C1 segment of cervical spinal cord (tissue), 14 donors: ENCODE data around the gene NMT1.

Experiments
- DNase-seq, 14 donors: peaks; one replicate each; lab custom pipeline; 2025; lab: John Stamatoyannopoulos, UW

The NMT1 gene

DNA sequence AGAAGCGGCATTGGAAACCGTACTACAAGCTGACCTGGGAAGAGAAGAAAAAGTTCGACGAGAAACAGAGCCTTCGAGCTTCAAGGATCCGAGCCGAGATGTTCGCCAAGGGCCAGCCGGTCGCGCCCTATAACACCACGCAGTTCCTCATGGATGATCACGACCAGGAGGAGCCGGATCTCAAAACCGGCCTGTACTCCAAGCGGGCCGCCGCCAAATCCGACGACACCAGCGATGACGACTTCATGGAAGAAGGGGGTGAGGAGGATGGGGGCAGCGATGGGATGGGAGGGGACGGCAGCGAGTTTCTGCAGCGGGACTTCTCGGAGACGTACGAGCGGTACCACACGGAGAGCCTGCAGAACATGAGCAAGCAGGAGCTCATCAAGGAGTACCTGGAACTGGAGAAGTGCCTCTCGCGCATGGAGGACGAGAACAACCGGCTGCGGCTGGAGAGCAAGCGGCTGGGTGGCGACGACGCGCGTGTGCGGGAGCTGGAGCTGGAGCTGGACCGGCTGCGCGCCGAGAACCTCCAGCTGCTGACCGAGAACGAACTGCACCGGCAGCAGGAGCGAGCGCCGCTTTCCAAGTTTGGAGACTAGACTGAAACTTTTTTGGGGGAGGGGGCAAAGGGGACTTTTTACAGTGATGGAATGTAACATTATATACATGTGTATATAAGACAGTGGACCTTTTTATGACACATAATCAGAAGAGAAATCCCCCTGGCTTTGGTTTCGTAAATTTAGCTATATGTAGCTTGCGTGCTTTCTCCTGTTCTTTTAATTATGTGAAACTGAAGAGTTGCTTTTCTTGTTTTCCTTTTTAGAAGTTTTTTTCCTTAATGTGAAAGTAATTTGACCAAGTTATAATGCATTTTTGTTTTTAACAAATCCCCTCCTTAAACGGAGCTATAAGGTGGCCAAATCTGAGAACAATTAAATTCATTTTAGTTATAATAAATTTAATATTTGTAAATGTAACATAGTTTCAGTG lies 88.8 kb downstream of the NMT1 start:
- peak in 11 of 14 donors; percentile 61 to 85 (median 72) for DNase-seq

DNA sequence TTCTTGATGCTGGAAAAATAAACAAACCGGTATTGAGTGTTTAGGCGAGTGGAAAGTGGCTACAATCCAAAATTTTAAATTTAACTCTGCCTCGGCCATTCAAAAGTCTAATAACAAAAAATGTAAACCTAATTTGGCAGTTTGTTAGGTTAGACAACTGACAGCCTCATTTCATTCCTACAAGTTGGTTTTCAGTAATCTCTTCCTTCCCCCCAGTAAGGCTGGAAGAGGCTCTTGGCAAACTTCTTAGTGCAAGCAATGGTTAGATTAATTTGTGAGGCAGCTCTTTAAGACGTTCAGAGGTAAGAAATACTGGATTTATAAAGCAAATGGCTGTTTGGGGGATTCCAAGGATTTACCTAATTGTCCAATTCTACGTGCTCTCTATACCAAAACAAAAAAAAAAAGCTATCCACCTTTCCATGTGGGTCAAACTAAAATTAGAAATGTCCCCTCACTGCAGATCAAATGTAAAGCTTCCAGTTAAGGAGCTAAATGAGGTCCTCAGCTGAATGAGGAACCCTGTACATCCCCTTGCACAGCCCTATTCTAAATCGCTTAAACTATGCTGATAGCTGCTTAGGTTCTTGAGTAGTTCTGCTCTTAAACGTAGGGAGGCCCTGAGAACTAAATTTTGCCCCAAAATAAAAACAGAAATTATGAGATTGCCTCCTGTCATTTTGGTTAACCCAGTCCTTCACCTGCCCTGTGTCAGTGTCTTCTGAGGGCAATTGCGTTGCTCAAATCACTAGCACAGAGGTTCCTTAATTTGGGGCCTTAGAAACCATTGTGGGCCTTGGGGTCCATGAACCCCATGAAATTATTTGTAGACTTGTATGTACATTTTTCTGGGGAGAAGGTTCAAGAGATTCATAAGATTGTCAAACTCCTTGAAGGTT lies 90.0 kb downstream of the NMT1 start:
- DNase-seq, result peak in 1 of 14 donors; percentile 30

DNA sequence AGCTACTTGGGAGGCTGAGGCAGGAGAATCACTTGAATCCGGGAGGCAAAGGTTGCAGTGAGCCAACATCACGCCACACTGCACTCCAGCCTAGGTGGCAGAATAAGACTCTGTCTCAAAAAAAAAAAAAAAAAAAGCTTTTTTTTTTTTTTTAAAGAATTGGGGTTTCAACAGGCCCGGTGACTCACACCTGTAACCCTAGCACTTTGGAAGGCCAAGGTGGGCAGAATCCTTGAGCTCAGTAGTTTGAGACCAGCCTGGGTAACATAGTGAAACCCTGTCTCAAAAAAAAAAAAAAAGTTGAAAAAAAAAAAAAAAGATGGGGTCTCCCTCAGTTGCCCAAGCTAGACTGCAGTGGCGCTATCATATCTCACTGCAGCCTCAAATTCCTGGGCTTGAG lies 93.9 kb downstream of the NMT1 start:
- no peak for DNase-seq

DNA sequence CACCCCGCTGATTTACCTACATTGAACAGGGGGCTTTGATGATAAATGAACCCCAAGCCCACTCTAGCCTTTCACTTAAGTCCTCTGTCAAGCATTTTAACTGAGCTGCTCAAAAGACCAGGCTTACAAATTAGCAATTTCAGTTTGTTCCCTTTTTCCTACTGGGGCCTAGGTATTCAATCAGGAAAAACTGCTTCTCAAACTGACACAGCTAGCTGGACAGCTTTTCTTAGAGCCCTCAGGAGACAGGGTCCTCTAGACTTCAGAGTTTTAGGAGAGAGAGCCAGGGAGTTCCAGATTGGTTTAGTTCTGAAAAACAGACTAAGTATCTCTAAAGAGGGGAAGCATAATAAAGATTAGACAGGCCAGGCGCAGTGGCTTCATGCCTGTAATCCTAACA lies 94.4 kb downstream of the NMT1 start:
- no peak for DNase-seq

DNA sequence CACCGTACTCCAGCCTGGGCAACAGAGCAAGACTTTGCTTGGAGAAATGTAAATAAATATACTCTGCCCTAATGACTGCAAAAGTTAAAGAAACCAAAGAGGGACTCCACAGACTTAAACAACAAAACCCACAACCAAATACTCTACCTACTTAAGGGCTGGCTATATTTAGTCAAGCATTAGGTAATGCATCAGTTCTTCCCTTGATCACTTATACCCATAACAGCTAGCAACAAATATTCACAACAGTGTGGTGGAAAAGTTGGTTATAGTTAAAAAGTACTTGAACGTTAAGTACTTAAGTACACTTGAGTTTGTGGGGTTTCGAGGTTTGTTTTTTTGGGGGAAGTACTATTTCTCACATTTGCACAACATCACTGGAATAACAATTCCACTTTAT lies 95.1 kb downstream of the NMT1 start:
- DNase-seq, result no peak
